Ureter (tissue), 1 donor: Measurements from ENCODE around the gene ACSL1. TPM values are rescaled to one million over a fixed set of nuclear protein-coding genes. Genes with fewer than 3 reads are reported as not detected.
"Not testable (repeated sequence)": the region's sequence is repeated elsewhere in the genome, so short reads cannot be mapped to it uniquely, and the experiment has no call there.

ENCODE experiments used
- DNase-seq: peaks from one replicate; pipeline ENCODE4 v3.0.0-alpha.2; 2020; ENCODE audit warnings: low spot score
- total RNA-seq: library from RNA; stranded (reverse); gene quantifications from one replicate; pipeline ENCODE4 v1.2.4, GENCODE V29; 2023
- donor health status: DM: yes; HTN: yes; CAD: no.

ACSL1 gene
- total RNA-seq, 1 donor from 2014 or later = 104 TPM

DNA sequence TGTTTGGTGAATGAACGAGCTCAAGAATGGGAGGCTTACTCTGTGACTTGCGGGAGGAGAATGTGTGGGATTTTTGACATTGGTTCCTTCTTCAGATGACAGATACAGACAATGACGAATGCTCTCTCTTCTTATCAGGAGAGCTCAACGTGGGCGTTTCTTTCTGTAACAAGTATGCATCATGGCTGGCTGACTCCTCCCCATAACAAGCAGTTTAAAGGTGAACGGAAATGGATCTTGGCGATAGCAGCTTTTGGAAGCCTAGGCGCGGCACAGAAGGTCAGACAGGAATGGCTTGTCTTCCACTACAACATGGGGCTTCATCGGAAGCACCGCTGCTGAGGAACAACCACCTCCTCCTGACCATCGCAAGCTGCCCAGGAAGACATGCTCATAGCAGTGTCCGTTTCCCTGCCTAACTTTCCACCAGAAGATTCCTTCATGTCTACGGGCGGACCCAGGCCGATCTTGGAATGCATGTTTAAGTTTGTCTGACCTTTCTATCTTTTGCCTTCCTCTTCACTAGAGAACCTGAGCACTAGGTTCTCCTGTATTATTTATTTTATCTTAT is 18.3 kb upstream of the ACSL1 start:
- no peak for DNase-seq

GRCh38 chr4:184839075-184839399 is 13.3 kb upstream of the ACSL1 start:
- DNase-seq = not testable (repeated sequence)

DNA sequence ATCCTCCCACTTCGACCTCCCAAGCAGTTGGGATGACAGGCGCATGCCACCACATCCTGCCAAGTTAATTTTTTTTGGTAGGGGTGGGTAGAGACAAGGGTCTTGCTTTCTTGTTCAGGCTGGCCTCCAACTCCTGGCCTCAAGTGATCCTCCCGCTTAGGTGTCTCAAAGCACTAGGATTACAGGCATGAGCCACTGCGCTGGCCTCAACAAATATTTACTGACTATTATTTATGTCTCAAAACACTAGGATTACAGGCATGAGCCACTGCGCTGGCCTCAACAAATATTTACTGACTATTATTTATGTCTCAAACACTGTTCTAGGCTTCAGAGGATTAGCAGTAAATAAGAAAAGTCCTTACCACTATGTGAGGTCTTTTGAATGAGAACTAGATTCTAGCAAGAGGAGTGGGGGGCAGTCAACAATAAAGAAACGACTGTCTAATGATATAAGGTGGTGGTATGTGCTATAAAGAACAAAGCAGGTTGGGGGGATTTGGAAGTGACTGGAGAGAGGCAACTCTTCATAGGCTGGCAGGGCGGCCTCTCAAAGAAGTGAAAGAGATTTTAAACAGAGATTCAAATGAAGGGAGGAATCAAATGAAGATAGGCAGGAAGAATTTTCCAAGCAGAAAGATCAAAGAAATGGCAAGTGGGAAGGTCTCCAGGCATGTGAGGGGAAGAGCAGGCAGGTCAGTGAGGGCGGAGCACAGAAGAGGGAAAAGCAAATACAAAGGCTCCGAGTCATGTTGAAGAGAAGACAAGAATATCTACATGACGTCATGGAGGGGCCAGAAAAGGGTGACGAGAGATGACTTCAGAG is 12.7 kb upstream of the ACSL1 start:
- no peak for DNase-seq

DNA sequence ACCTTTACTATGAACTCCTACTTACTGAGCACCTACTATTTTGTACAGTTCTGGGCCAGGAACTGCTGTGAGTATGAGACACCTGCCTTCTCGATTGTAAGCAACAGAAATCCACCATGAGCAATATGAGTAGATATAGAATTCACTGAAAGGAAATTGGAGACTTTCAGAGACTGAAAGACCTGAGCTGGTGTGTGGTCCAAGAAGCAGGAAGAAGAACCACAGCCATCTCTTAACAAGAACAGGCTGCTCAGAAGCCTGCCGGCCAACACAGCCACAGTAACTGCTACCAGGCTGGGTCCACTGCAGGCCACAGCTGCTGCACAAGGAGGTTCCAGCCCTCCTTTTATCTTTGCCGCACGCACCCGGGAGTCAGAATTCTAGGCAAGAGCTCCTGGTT is 10.8 kb upstream of the ACSL1 start:
- no peak for DNase-seq

- no peak for DNase-seq
Observed at GRCh38 chr4:184833046-184833838, 7.5 kb upstream of the ACSL1 start.

DNA sequence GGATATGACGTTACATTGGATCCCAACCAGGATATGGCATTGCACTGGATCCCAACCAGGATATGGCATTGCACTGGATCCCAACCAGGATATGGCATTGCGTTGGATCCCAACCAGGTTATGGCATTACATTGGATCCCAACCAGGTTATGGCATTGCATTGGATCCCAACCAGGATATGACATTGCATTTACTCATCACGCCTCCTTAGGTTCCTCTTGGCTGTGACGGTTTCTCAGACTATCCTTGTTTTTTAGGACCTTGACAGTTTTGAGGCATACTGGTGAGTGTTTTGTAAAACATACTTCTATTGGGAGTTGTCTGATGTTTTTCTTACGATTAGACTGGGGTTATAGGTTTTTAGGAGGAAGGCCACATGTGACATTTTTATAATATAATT is 5.4 kb upstream of the ACSL1 start:
- DNase-seq = no peak

DNA sequence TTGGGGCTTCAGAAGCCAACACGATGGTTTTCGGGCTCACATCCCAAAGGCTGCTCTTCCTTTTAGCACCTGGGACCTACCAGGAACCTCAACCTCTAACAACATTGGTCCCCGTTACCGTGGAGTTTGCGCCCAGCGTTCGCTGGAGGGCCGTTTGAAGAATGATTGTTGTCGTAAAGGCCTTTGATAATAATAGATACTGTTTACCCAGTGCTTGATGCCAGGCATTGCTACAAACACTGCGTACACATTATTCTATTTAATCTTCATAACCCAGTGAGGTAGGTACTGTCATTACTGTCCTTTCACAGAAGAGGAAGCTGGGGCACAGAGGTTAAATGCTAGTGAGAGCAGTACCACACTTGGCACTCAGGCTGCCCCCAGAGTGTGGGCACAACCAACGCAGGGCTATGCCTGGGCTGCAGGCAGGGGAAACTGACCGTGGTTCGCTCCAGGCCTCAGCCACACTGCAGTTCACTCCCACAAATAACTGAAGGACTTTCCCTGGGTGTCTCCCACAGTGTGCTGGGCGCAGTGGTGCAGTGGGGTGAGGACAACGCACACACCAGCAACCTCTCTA is 1.0 kb upstream of the ACSL1 start:
- no peak for DNase-seq

- no peak for DNase-seq
Observed at GRCh38 chr4:184825141-184825895, 450 bp downstream of the ACSL1 start.

- DNase-seq = no peak
Observed at GRCh38 chr4:184824776-184825084, 1.0 kb downstream of the ACSL1 start.

DNA sequence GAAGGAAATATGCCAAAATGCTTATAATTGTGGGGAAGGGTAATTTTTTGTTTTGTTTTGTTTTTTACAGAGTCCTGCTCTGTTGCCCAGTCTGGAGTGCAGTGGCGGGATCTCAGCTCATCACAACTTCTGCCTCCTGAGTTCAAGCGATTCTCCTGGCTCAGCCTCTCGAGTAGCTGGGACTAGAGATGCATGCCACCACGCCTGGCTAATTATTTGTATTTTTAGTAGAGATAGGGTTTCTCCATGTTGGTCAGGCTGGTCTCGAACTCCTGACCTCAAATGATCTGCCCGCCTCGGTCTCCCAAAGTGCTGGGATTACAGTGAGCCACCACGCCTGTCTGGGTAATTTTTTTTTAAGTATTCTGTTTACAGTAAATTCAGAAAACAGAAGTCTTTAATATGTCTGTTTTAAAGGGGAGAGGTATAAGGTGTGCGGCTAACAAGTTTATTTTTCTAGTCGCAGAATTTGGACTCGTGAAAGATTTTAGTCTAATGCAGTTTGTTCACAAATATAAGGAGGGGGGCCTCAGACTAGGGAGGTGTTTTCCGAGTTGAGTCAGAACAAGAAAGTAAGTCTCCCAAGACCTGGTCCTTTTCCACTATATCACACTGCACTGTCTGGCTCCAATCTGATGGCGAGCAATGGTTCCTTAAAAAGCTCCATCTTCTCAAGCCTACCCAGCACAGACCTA is 1.5 kb downstream of the ACSL1 start:
- no peak for DNase-seq

DNA sequence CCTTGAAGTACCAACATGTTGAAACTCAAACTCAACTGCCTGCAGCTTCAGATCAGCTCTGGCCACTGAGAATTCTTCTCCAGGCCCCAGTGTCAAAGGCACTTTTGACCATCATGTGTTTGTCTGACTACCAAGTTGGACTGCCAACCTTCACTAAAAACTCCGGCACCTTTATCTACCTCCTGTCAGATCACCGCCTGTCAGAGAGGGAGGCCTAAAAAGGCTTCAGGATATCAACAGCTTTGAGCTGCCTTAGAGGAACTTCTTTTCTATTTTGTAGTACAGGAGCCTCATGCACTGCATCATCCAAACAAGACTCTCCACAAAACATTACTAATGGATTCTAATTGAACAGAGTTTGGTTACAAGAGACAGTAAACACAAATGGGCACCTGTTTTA is 2.8 kb downstream of the ACSL1 start:
- DNase-seq = no peak

- DNase-seq = no peak
Observed at GRCh38 chr4:184822356-184822755, 3.4 kb downstream of the ACSL1 start.

GRCh38 chr4:184821242-184821641 is 4.5 kb downstream of the ACSL1 start:
- no peak for DNase-seq

GRCh38 chr4:184819786-184820185 is 6.0 kb downstream of the ACSL1 start:
- DNase-seq = no peak

DNA sequence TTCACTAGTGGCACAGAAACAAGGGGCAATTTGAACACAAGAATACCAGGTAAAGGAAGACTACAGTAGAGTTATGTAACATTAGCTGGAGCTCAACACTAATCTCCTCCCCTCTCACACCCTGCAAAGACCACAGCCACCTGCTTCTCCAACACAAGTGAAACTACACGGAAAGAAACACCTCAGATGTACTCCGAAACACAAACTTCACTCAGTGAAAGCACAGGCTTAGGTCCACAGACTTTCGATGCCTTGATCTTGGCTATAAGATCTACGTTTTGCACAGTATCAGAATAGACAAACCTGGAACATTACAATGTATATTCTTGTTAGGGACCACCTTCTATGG is 7.6 kb downstream of the ACSL1 start:
- DNase-seq = no peak

DNA sequence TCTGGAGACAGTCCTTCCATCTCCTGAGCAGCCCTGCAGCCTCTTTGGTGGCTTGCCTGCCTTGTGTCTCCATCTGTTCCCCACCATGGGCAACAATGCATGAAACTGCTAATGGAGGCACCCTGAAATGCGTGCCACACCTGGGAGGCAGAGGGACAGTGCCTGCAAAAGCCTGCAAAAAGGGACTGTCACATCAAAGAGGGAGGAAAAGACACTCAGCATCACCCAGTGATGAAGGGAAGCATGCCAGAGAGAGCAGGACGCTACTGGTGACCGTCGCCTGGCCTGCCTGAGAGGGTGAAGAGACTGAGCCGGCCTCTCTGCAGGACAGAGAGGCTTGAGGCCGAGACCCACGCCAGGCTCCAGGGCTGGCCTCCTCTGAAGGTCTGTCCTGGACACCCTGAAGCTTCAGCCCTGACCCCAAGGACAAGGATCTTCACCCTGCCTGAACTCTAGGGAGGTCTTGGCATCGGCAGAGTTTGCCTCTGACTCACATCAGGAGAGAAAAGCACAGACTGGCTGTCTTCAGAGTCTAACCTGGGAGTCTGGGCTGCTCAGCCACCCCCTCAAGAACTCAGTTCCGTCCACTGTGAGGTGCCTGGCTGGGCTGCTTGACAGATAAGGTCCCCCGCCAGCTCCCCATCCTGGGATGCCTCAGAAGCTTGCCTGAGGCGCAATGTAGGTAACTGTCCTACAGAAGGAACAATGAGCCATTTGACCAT is 8.1 kb downstream of the ACSL1 start:
- no peak for DNase-seq

DNA sequence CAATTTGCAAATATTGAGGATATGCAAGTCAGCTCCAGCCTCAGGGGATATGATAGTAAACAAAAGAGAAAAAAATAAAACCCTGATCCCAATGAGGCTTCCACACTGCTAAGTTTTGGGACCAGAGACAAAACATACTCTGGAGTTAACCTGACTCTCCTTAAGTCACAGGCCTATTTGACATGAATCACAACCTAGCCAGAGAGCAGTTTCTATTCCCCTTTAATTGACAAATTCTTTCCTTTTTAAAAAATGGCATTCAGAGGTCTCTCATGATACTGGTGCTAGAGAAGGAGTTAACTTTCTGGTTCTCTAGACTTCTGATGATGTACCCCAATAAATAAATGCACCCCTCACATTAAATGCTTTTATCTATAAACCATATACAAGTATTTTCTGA is 8.8 kb downstream of the ACSL1 start:
- DNase-seq = no peak

GRCh38 chr4:184815046-184815877 is 10.5 kb downstream of the ACSL1 start:
- DNase-seq = peak; percentile 92

DNA sequence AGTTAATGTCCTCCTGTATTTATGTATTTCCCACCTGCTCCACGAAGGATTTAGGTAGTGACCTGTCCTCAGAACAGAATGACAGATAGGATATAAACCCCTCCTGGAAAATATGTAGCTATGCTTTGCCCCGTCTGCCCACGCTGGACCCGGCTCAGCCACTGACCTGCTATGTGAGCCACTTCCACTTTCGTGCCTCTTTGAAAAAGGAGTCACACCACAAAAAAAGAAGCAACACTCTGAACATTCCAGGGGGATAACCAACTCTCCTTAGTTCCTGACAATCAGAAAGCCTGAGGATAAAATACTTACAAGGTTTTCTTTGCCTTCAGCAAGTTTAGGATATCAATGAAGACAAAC is 11.1 kb downstream of the ACSL1 start:
- DNase-seq = no peak

GRCh38 chr4:184812651-184813181 is 13.1 kb downstream of the ACSL1 start:
- no peak for DNase-seq
